ENCODE results near the gene SORCS2.

DNA sequence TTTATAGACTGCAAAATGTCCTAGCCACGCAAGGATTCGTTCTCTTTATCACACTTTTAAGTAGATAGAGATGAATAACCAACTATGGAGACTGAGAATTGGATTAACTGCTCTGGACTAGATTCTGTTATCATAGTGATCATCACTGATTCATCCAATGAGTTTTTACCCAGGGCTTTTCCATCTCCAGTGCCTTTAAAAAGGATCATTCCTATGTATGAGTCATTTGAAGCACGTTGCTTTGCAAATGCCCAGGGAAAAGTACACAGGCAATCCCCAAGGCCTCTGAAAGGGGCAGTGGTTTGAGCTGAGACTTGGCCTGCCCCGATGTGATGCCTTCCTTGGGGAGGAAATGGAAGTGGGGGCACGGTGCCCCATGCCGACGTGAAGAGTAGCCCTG lies 365.1 kb downstream of the SORCS2 start:
- TF ChIP-seq CTCF (IDR thresholded peaks at IDR 0.05; ENCODE audit: low read depth, low read length) (no peak), POLR2A (IDR thresholded peaks at IDR 0.05; ENCODE audit: extremely low read depth, insufficient read length) (no peak)
- TF ChIP-seq, protein P1, sequence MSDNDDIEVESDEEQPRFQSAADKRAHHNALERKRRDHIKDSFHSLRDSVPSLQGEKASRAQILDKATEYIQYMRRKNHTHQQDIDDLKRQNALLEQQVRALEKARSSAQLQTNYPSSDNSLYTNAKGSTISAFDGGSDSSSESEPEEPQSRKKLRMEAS (IDR thresholded peaks at IDR 0.05; ENCODE audit: low read depth, low read length): no peak
